Heart right ventricle (tissue), 16 donors: Measurements from ENCODE around the gene NEAT1. TPM values are rescaled to one million over a fixed set of nuclear protein-coding genes. Genes with fewer than 3 reads are reported as not detected.
"Not testable (repeated sequence)": the region's sequence is repeated elsewhere in the genome, so short reads cannot be mapped to it uniquely, and the experiment has no call there.

Source experiments
- ATAC-seq, 8 donors: fragments of 200-7000 bp; cut with Tn5 transposase; one replicate each; pipeline ENCODE4 v1.9.1; 2020; ENCODE audit warnings: mild to moderate bottlenecking in 8 of 8, moderate library complexity in 8 of 8, moderate number of reproducible peaks in 1 of 8
- DNase-seq, 2 donors: peaks; one replicate each; pipeline ENCODE4 v3.0.0-alpha.2; 2020
- H3K27ac ChIP-seq, 10 donors: fragments of 200-600 bp; sonication (generic) in 2 of 10; one replicate each; pipeline versions ENCODE4 v1.5.0 to v1.8.0; 2020 to 2022; ENCODE audit warnings: mild to moderate bottlenecking in 3 of 10
- H3K27me3 ChIP-seq, 7 donors: fragments of 200-600 bp; one replicate each; pipeline ENCODE4 v1.8.0; 2021 to 2022; ENCODE audit warnings: mild to moderate bottlenecking in 2 of 7
- H3K36me3 ChIP-seq, 9 donors: fragments of 200-600 bp; sonication (generic) in 1 of 9; one replicate each; pipeline versions ENCODE4 v1.5.0 to v1.8.0; 2020 to 2022; ENCODE audit warnings: mild to moderate bottlenecking in 2 of 9
- H3K4me1 ChIP-seq, 9 donors: fragments of 200-600 bp; sonication (generic) in 1 of 9; one replicate each; pipeline versions ENCODE4 v1.5.0 to v1.8.0; 2020 to 2022; ENCODE audit warnings: mild to moderate bottlenecking in 4 of 9
- H3K4me3 ChIP-seq, 10 donors: fragments of 200-600 bp; sonication (generic) in 2 of 10; one replicate each; pipeline versions ENCODE4 v1.5.0 to v1.8.0; 2020 to 2022; ENCODE audit warnings: mild to moderate bottlenecking in 7 of 10, moderate library complexity in 2 of 10
- H3K9me3 ChIP-seq, 11 donors: fragments of 200-600 bp in 10 of 11; sonication (generic) in 2 of 11; one replicate each; pipeline versions ENCODE4 v1.5.0 to v1.8.0; 2013 to 2022; ENCODE audit warnings: mild to moderate bottlenecking in 2 of 11, control low read depth in 1 of 11, moderate library complexity in 1 of 11
- WGBS, 2 donors: extraction: QIAGEN DNeasy Blood & Tissue Kit; methylation state at CpG; one replicate each; pipeline ENCODE4 v1.1.7; 2013; ENCODE audit warnings: inconsistent platforms in 1 of 2; 5-methylcytosine and 5-hydroxymethylcytosine counted together
- intact Hi-C, 10 donors: fragments of 100-400 bp; cut with DNase I; formaldehyde crosslinking; loops; one replicate each; pipeline versions ENCODE4 v1.11.1 to v1.14.2; 2022
- polyA plus RNA-seq, 2 donors: library from polyadenylated mRNA; stranded (reverse); fragments of 200-250 nt; gene quantifications; one replicate each; pipeline ENCODE4 v1.2.3, GENCODE V29; 2013
- total RNA-seq, 10 donors: library from RNA; stranded (reverse); fragmentation: NEBNext Ultra II Directional in 3 of 10; extraction: Animal tissue kit (Norgen Biotek cat#: 25700) in 3 of 10; gene quantifications; one replicate each; pipeline versions ENCODE4 v1.2.1 to v1.2.4, GENCODE V29; 2021 to 2023
- TF ChIP-seq, protein P1 (sequence below), 9 donors: fragments of 200-600 bp; sonication (generic) in 2 of 9; IDR thresholded peaks; one replicate each; pipeline versions ENCODE4 v1.5.0 to v1.8.0; 2021 to 2022; ENCODE audit warnings: antibody characterized with exemption in 9 of 9, mild to moderate bottlenecking in 5 of 9, moderate library complexity in 1 of 9
- donor health status: Arrhythmogenic right ventricular cardiomyopathy.
- donor health status: ischemic (EF 13 %, LVEDD 7.1; RV severe dilation, severe dysfunction).
- donor health status: healthy with polysubstance abuse.
- donor health status: DM: no; HTN: yes; CAD: no.
- donor health status: DM: no; HTN: no; CAD: no.
- donor health status: ischemic (EF 25% LVEDD 6.9; RV normal size, moderate dysfunction).
- donor health status: ischemic (EF 25% LVEDD 5.7; RV mildly dilated, moderate dysfunction).
- donor health status: healthy.
- donor health status: DM: yes; HTN: yes; CAD: no.
- donor health status: Ischemic cardiomyopathy.
- donor health status: ischemic (EF 35%, LVEDD 5.7; RV mildly dilated, moderate dysfunction).
- donor health status: nonischemic (EF 11% LVEDD 7.7; RV severe dilation, severe dysfunction).
- donor health status: DM: yes; HTN: yes; CAD: no.
- donor health status: PGD.
- donor health status: ischemic (EF 29% LVEDD 5.4; RV normal size, mild dysfunction).
- donor health status: nonischemic (EF 23%, LVEDD 6.1; RV moderate dilation, normal function).

The NEAT1 gene
- total and polyA plus RNA-seq, 12 donors = 103 to 1,899 (median 432) TPM

GRCh38 chr11:65411681-65412070, 10.9 kb upstream of the NEAT1 start:
- no peaks in the 10 kb centered on the region for H3K27me3 ChIP-seq
- peaks cover 0 to 75% (median 30%) of the 10 kb centered on the region in 9 donors for H3K36me3 ChIP-seq
- H3K9me3 ChIP-seq = no peaks in the 10 kb centered on the region
- DNase-seq (no peak), ATAC-seq (no peak)
- TF ChIP-seq, protein P1, sequence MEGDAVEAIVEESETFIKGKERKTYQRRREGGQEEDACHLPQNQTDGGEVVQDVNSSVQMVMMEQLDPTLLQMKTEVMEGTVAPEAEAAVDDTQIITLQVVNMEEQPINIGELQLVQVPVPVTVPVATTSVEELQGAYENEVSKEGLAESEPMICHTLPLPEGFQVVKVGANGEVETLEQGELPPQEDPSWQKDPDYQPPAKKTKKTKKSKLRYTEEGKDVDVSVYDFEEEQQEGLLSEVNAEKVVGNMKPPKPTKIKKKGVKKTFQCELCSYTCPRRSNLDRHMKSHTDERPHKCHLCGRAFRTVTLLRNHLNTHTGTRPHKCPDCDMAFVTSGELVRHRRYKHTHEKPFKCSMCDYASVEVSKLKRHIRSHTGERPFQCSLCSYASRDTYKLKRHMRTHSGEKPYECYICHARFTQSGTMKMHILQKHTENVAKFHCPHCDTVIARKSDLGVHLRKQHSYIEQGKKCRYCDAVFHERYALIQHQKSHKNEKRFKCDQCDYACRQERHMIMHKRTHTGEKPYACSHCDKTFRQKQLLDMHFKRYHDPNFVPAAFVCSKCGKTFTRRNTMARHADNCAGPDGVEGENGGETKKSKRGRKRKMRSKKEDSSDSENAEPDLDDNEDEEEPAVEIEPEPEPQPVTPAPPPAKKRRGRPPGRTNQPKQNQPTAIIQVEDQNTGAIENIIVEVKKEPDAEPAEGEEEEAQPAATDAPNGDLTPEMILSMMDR (IDR thresholded peaks at IDR 0.05) = no peak
- no peak overlapping the region for H3K4me3 ChIP-seq
- peak overlapping the region in 9 of 10 donors; percentile 43 to 77 (median 64) for H3K27ac ChIP-seq
- 65 to 79% methylated on average over 5 of the region's 5 CpGs for WGBS, 2 donors
- peaks cover 7 to 38% (median 29%) of the 10 kb centered on the region in 9 donors for H3K4me1 ChIP-seq
- intact Hi-C loops = loop anchor here in 2 of 10 donors (5.0 to 10.0 kb wide), 3 partner anchors 34 to 63 kb away; no protein-coding TSS in a partner anchor

DNA sequence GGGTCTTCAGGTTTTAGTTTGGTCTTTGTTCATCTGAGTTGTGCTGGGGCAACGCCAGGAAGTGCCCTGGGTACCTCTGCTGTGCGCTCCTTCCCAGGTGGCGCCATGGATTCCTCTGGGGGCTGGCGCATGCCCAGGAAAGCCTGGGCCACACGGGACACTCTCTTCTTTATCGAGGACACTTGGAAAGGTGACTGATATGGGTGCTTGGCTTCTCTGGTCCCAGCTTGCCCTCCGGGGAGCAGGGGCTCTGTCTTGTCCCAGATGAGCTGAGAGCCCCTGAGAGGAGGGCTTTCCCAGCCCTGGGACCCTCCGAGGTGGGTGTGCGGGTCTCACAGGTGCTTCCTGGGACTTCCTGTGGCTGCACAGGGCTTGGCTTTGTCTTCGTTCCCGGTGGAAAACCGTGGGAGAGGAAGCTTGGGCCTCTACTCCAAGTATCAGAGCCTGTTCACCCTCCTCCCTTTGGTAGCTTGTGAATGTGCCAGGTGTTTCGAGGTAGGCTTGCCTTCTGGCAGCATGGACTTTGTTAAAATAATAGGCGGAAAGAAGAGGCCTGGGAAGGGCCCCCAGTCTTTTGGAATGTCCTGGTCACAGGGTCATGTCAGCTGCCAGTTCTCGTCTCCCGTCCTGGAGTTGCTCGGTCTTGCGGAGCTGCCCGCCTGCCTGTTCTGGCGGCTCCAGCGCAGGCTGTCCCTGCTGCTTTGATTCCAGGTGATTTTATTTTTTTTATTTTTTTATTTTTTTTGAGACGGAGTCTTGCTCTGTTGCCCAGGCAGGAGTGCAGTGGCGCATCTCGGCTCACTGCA, 10.1 kb upstream of the NEAT1 start:
- Histone ChIP-seq H3K9me3 (no peaks in the 10 kb centered on the region), H3K4me1 (peaks cover 15 to 46% (median 37%) of the 10 kb centered on the region in 9 donors), H3K4me3 (no peak overlapping the region), H3K27me3 (no peaks in the 10 kb centered on the region), H3K36me3 (peaks cover 0 to 67% (median 23%) of the 10 kb centered on the region in 9 donors), H3K27ac (peak overlapping the region in 9 of 10 donors; percentile 43 to 77 (median 64))
- 55% methylated on average over 24 of the region's 24 CpGs for WGBS, 2 donors
- TF ChIP-seq, protein P1 (IDR thresholded peaks at IDR 0.05) = no peak
- no peak for ATAC-seq
- intact Hi-C loops = loop anchor here in 2 of 10 donors (5.0 to 10.0 kb wide), 3 partner anchors 35 to 62 kb away; no protein-coding TSS in a partner anchor
- DNase-seq = peak in 1 of 2 donors; percentile 24

DNA sequence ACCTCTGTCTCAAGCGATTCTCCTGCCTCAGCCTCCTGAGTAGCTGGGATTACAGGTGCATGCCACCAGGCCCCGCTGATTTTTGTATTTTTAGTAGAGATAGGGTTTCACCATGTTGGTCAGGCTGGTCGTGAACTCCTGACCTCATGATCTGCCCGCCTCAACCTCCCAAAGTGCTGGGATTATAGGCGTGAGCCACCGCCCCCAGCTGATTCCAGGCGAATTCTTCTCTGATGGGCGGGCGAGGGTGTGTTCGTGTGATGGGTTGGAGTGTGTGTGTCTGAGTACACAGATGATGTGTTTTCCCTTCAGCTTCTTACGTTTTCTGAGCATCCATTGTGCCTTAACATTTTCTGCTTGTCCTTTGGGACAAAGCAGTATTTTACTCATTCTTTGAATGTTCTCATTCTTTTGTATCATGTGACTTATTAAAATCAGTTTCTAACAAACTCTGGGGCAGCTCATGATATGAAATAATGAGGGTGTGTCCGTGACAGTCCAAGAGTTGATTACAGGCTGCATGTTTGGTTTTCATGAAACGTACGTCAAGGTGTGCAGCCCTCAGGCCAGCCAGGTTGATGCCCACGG, 9.4 kb upstream of the NEAT1 start:
- WGBS, 2 donors = 88% methylated on average over 15 of the region's 15 CpGs
- not testable (repeated sequence) for H3K4me3 ChIP-seq, H3K27me3 ChIP-seq, H3K9me3 ChIP-seq, ATAC-seq, DNase-seq
- intact Hi-C loops = loop anchor here in 2 of 10 donors (5.0 to 10.0 kb wide), 3 partner anchors 36 to 62 kb away; no protein-coding TSS in a partner anchor
- peak overlapping the region in 9 of 10 donors; percentile 43 to 77 (median 60) for H3K27ac ChIP-seq
- H3K4me1 ChIP-seq = peaks cover 20 to 51% (median 44%) of the 10 kb centered on the region in 9 donors
- peaks cover 0 to 60% (median 22%) of the 10 kb centered on the region in 9 donors for H3K36me3 ChIP-seq

DNA sequence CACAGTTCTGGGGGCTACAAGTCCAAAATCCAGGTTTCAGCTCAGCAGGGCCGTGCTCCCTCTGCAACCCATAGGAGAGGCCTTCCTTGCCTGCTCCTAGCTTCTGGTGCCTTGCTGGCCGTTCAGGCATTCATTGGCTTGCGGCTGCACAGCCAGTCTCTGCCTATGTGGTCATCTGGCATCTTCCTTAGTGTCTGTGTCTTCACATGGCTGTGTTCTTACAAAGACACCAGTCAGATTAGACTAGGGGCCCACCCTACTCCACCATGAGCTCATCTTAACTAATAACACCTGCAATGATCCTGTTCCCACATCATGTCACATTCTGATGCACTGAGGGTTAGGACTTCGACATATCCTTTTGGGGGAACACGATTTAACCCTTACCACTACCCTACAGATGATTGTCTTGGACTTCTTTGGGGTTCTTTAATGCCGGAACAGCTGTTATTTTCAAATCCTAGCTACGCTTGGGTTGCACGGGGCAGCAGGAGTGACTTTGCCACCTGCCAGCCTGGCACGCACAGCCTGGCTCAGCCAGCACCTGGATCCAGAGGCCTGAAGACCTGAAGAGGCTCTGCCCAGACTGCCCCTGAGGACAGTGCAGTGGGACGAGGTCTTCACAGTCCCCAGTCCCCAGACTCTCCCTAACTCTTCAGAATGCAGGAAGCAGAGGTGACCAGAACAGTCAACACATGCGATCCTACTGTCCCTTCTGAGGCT, 7.7 kb upstream of the NEAT1 start:
- TF ChIP-seq, protein P1 (IDR thresholded peaks at IDR 0.05) = no peak
- no peak for DNase-seq
- Histone ChIP-seq H3K27ac (no peak overlapping the region), H3K27me3 (no peaks in the 10 kb centered on the region), H3K4me1 (peaks cover 26 to 66% (median 57%) of the 10 kb centered on the region in 9 donors), H3K9me3 (no peaks in the 10 kb centered on the region), H3K4me3 (no peak overlapping the region), H3K36me3 (peaks cover 0 to 42% (median 7%) of the 10 kb centered on the region in 9 donors)
- 84 to 87% methylated on average over 11 of the region's 11 CpGs for WGBS, 2 donors
- ATAC-seq = no peak
- intact Hi-C loops = loop anchor here in 9 of 10 donors (1.0 to 10.0 kb wide), 9 partner anchors 33 to 100 kb away; partner anchors contain the start of gene SLC25A45 (in 3 of the 9)
